Keratinocyte (primary cell): ENCODE data around the gene SVOPL. TPM values are rescaled to one million over a fixed set of nuclear protein-coding genes. Genes with fewer than 3 reads are reported as not detected.

Experiments used
- DNase-seq: peaks from one replicate; pipeline ENCODE4 v3.0.0-alpha.2; 2011; ENCODE audit warnings: low read depth, missing footprints, low spot score
- FAIRE-seq: peaks from 2 replicates; lab custom pipeline; 2011; peaks lifted over from hg19 to GRCh38; lab: Jason Lieb, UNC
- H2AFZ ChIP-seq: 2 replicates; pipeline ENCODE4 v1.6.0; 2012; ENCODE audit warnings: low read length, control low read depth, inconsistent platforms; ENCODE audit not compliant: control insufficient read depth
- H3K27ac ChIP-seq: 2 replicates; pipeline ENCODE4 v1.5.1; 2011; ENCODE audit warnings: low read length; ENCODE audit not compliant: control insufficient read depth, insufficient read depth
- H3K27me3 ChIP-seq: 3 replicates; pipeline ENCODE4 v1.6.0; 2011; ENCODE audit warnings: low read length; ENCODE audit not compliant: control insufficient read depth, insufficient read depth; ENCODE audit errors: extremely low read depth
- H3K36me3 ChIP-seq, 2 experiments: 2 replicates in 1 of 2; 3 replicates in 1 of 2; pipeline ENCODE4 v1.5.1; 2011; ENCODE audit warnings: low read length in 2 of 2, mild to moderate bottlenecking in 1 of 2; ENCODE audit not compliant: control insufficient read depth in 2 of 2, insufficient read depth in 2 of 2; ENCODE audit errors: extremely low read depth in 1 of 2
- H3K4me1 ChIP-seq: 3 replicates; pipeline ENCODE4 v1.5.1; 2011; ENCODE audit warnings: low read length; ENCODE audit not compliant: control insufficient read depth, insufficient read depth; ENCODE audit errors: extremely low read depth
- H3K4me2 ChIP-seq: 3 replicates; pipeline ENCODE4 v1.6.0; 2011; ENCODE audit warnings: low read depth, low read length; ENCODE audit not compliant: control insufficient read depth, insufficient read depth; ENCODE audit errors: extremely low read depth
- H3K4me3 ChIP-seq, 3 experiments: fragments of 200-600 bp in 1 of 3; sonication (generic) in 1 of 3; 2 replicates in 2 of 3; 3 replicates in 1 of 3; pipeline ENCODE4 v1.5.1; 2011 to 2016; ENCODE audit warnings: low read length in 3 of 3, mild to moderate bottlenecking in 3 of 3, control low read depth in 2 of 3, inconsistent platforms in 1 of 3, low read depth in 1 of 3, mixed read lengths in 1 of 3, mixed run types in 1 of 3, moderate library complexity in 1 of 3; ENCODE audit not compliant: control insufficient read depth in 2 of 3, insufficient read depth in 2 of 3; ENCODE audit errors: extremely low read depth in 1 of 3
- H3K79me2 ChIP-seq: 2 replicates; pipeline ENCODE4 v1.6.0; 2012; ENCODE audit warnings: low read length; ENCODE audit not compliant: control insufficient read depth, insufficient read depth
- H3K9ac ChIP-seq: 3 replicates; pipeline ENCODE4 v1.6.0; 2011; ENCODE audit warnings: low read length; ENCODE audit not compliant: control insufficient read depth, insufficient read depth; ENCODE audit errors: extremely low read depth
- H3K9me1 ChIP-seq: 3 replicates; pipeline ENCODE4 v1.6.0; 2011; ENCODE audit warnings: low read length; ENCODE audit not compliant: control insufficient read depth, insufficient read depth; ENCODE audit errors: extremely low read depth
- H3K9me3 ChIP-seq: 2 replicates; pipeline ENCODE4 v1.5.1; 2012; ENCODE audit warnings: low read depth, low read length; ENCODE audit not compliant: control insufficient read depth
- H4K20me1 ChIP-seq: 3 replicates; pipeline ENCODE4 v1.6.0; 2011; ENCODE audit warnings: low read length; ENCODE audit not compliant: control insufficient read depth, insufficient read depth; ENCODE audit errors: extremely low read depth
- EZH2 ChIP-seq: IDR thresholded peaks from one replicate; pipeline ENCODE4 v1.6.1; 2012; ENCODE audit warnings: inconsistent platforms, mild to moderate bottlenecking, low read length, moderate library complexity
- dilution Hi-C: fragments of 300-500 bp; cut with MboI; formaldehyde crosslinking; loops from one replicate; pipeline ENCODE4 v1.7.0; 2020; ENCODE audit warnings: low sequenced_read_pairs; ENCODE audit not compliant: extremely low pct_ligation_motif_present
- polyA plus RNA-seq, 5 experiments: library from polyadenylated mRNA; depleted of rRNA in 3 of 5; stranded (reverse) in 3 of 5; stranded (forward) in 1 of 5; unstranded in 1 of 5; fragments of >200 nt; gene quantifications; 1 replicate in 1 of 5; 2 replicates in 3 of 5; 3 replicates in 1 of 5; pipeline versions ENCODE4 v1.2.1 to v1.2.3, GENCODE V29; 2011 to 2012; ENCODE audit warnings: missing spikeins in 2 of 5, low read depth in 1 of 5, low replicate concordance in 1 of 5
- TF ChIP-seq, protein P1 (sequence below), 3 experiments: IDR thresholded peaks in 1 of 3; conservative IDR thresholded peaks in 1 of 3; optimal IDR thresholded peaks in 1 of 3; 2 replicates in 2 of 3; 3 replicates in 1 of 3; pipeline versions ENCODE3 to v1.5.1; 2011; ENCODE audit warnings: low read length in 3 of 3, mild to moderate bottlenecking in 3 of 3, moderate library complexity in 2 of 3, control low read depth in 1 of 3, inconsistent platforms in 1 of 3; ENCODE audit not compliant: insufficient read depth in 2 of 3; ENCODE audit errors: extremely low read depth in 1 of 3

The SVOPL gene
- polyA plus RNA-seq, 1 donor (not counting 4 experiments of a cell fraction or from before 2014, with no cell fraction given) = not detected

DNA sequence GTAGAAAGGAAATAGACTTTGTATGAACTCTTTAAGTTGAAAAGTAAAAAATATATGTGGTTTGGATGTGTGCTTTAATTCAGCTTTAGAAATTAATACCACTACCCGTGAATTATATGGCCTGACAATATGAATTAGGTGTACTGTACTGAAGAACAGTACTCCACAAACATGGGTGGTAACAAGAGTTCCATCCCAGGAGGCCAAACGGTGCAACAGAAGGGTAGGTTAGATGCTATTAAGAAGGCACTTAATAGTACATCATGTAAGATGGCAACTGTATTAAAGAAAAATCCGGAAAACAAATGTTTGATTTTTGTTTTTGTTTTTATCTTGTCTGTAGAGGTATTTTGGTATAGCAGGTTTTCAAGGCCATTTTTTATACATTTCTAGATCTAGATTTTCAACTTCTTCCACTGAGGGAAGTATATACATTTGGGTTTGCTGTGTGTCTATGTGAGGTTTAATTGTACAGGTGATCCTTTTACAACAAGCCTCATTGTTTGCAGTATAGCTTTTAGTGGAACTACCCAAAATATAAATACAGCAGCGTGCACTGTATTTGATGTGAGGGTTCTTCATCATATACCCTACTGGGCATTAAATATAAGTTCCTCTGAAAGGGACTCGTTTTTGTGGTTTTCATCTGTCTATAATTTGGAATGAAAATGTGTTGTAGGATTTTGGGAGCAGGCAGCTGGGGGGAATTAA lies 115.7 kb downstream of the SVOPL start:
- no peak overlapping the region for H3K4me3 ChIP-seq
- H2AFZ ChIP-seq = no peak overlapping the region
- dilution Hi-C loops = no loop called here
- TF ChIP-seq, protein P1, sequence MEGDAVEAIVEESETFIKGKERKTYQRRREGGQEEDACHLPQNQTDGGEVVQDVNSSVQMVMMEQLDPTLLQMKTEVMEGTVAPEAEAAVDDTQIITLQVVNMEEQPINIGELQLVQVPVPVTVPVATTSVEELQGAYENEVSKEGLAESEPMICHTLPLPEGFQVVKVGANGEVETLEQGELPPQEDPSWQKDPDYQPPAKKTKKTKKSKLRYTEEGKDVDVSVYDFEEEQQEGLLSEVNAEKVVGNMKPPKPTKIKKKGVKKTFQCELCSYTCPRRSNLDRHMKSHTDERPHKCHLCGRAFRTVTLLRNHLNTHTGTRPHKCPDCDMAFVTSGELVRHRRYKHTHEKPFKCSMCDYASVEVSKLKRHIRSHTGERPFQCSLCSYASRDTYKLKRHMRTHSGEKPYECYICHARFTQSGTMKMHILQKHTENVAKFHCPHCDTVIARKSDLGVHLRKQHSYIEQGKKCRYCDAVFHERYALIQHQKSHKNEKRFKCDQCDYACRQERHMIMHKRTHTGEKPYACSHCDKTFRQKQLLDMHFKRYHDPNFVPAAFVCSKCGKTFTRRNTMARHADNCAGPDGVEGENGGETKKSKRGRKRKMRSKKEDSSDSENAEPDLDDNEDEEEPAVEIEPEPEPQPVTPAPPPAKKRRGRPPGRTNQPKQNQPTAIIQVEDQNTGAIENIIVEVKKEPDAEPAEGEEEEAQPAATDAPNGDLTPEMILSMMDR (optimal IDR thresholded peaks at IDR 0.05 in 1 of 3, IDR thresholded peaks at IDR 0.05 in 1 of 3, conservative IDR thresholded peaks at IDR 0.05 in 1 of 3; ENCODE audit: extremely low read depth in 1 of 3, insufficient read depth in 2 of 3, low read length in 3 of 3) = no peak
- no peak for TF ChIP-seq EZH2
- FAIRE-seq (no peak), DNase-seq (no peak)
- H3K9ac ChIP-seq = no peak overlapping the region
- no peak overlapping the region for H3K27ac ChIP-seq
- no peaks in the 10 kb centered on the region for H3K9me3 ChIP-seq
- no peaks in the 10 kb centered on the region for H3K9me1 ChIP-seq
- H3K4me1 ChIP-seq = no peaks in the 10 kb centered on the region
- H4K20me1 ChIP-seq = no peaks in the 10 kb centered on the region
- no peaks in the 10 kb centered on the region for H3K79me2 ChIP-seq
- H3K27me3 ChIP-seq = no peaks in the 10 kb centered on the region
- peaks cover 0 to under 1% of the 10 kb centered on the region in 2 experiments for H3K36me3 ChIP-seq
- no peak overlapping the region for H3K4me2 ChIP-seq

DNA sequence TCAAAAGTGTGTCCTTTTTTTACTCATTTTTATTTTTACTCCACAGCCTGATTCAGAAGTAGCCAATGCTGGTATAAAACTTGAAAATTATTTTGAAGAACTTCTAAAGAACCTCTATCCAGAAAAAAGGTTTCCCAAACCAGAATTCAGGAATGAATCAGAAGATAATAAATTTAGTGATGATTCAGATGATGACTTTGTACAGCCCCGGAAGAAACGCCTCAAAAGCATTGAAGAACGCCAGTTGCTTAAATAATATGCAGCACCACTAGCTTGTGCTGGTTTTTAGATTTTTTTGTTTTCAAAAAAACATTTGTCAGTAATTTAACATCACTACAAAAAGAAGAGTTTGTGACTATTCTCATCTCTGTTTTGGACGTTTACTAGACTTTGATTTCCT lies 116.5 kb downstream of the SVOPL start:
- no peak overlapping the region for H3K27ac ChIP-seq
- H3K9me3 ChIP-seq = no peaks in the 10 kb centered on the region
- H4K20me1 ChIP-seq = no peaks in the 10 kb centered on the region
- no peaks in the 10 kb centered on the region for H3K27me3 ChIP-seq
- FAIRE-seq = no peak
- TF ChIP-seq, protein P1 (optimal IDR thresholded peaks at IDR 0.05 in 1 of 3, IDR thresholded peaks at IDR 0.05 in 1 of 3, conservative IDR thresholded peaks at IDR 0.05 in 1 of 3; ENCODE audit: extremely low read depth in 1 of 3, insufficient read depth in 2 of 3, low read length in 3 of 3) = no peak
- no peak for TF ChIP-seq EZH2
- no peaks in the 10 kb centered on the region for H3K9me1 ChIP-seq
- dilution Hi-C loops = no loop called here
- H3K4me2 ChIP-seq = no peak overlapping the region
- no peaks in the 10 kb centered on the region for H3K79me2 ChIP-seq
- H3K9ac ChIP-seq = no peak overlapping the region
- H3K36me3 ChIP-seq = peaks cover under 1 to 4% of the 10 kb centered on the region in 2 experiments
- H2AFZ ChIP-seq = no peak overlapping the region
- no peak overlapping the region for H3K4me3 ChIP-seq
- H3K4me1 ChIP-seq = no peaks in the 10 kb centered on the region
- DNase-seq = no peak
